GM21786 (cell line): Measurements from ENCODE around the gene LRRC47.
"Not testable (repeated sequence)": the region's sequence is repeated elsewhere in the genome, so short reads cannot be mapped to it uniquely, and the experiment has no call there.

Experiments used
- ATAC-seq: cut with Tn5 transposase; IDR thresholded peaks from one replicate; pipeline ENCODE4 v1.9.1; 2021; ENCODE audit not compliant: unreplicated experiment

Gene LRRC47

GRCh38 chr1:3816331-3817137, 20.2 kb upstream of the LRRC47 start:
- ATAC-seq: no peak

GRCh38 chr1:3814771-3815561, 18.7 kb upstream of the LRRC47 start:
- ATAC-seq: no peak

GRCh38 chr1:3814065-3814464, 17.8 kb upstream of the LRRC47 start:
- ATAC-seq: no peak

GRCh38 chr1:3811595-3811911, 15.3 kb upstream of the LRRC47 start:
- no peak for ATAC-seq

GRCh38 chr1:3810149-3810761, 14.0 kb upstream of the LRRC47 start:
- ATAC-seq: not testable (repeated sequence)

GRCh38 chr1:3809680-3810079, 13.4 kb upstream of the LRRC47 start:
- ATAC-seq: no peak

GRCh38 chr1:3807769-3808168, 11.5 kb upstream of the LRRC47 start:
- ATAC-seq: no peak

- ATAC-seq: no peak
Measured at GRCh38 chr1:3805038-3805437, 8.7 kb upstream of the LRRC47 start.

- ATAC-seq: not testable (repeated sequence)
Measured at GRCh38 chr1:3804627-3804944, 8.3 kb upstream of the LRRC47 start.

- no peak for ATAC-seq
Measured at GRCh38 chr1:3803905-3804626, 7.8 kb upstream of the LRRC47 start.

- not testable (repeated sequence) for ATAC-seq
Measured at GRCh38 chr1:3800795-3801194, 4.5 kb upstream of the LRRC47 start.

GRCh38 chr1:3799976-3800685, 3.8 kb upstream of the LRRC47 start:
- ATAC-seq: no peak

- ATAC-seq: peak; percentile 15
Measured at GRCh38 chr1:3795453-3796214, 664 bp downstream of the LRRC47 start.

- ATAC-seq: no peak
Measured at GRCh38 chr1:3790952-3791351, 5.3 kb downstream of the LRRC47 start.

- no peak for ATAC-seq
Measured at GRCh38 chr1:3790500-3790923, 5.8 kb downstream of the LRRC47 start.

- ATAC-seq: no peak
Measured at GRCh38 chr1:3789421-3790300, 6.6 kb downstream of the LRRC47 start.

GRCh38 chr1:3788756-3789420, 7.4 kb downstream of the LRRC47 start:
- no peak for ATAC-seq

GRCh38 chr1:3787745-3788605, 8.3 kb downstream of the LRRC47 start:
- ATAC-seq: no peak
